ENCODE data around the gene LBX1.
"Not testable (repeated sequence)": the region's sequence is repeated elsewhere in the genome, so short reads cannot be mapped to it uniquely, and the experiment has no call there.

Gene LBX1

DNA sequence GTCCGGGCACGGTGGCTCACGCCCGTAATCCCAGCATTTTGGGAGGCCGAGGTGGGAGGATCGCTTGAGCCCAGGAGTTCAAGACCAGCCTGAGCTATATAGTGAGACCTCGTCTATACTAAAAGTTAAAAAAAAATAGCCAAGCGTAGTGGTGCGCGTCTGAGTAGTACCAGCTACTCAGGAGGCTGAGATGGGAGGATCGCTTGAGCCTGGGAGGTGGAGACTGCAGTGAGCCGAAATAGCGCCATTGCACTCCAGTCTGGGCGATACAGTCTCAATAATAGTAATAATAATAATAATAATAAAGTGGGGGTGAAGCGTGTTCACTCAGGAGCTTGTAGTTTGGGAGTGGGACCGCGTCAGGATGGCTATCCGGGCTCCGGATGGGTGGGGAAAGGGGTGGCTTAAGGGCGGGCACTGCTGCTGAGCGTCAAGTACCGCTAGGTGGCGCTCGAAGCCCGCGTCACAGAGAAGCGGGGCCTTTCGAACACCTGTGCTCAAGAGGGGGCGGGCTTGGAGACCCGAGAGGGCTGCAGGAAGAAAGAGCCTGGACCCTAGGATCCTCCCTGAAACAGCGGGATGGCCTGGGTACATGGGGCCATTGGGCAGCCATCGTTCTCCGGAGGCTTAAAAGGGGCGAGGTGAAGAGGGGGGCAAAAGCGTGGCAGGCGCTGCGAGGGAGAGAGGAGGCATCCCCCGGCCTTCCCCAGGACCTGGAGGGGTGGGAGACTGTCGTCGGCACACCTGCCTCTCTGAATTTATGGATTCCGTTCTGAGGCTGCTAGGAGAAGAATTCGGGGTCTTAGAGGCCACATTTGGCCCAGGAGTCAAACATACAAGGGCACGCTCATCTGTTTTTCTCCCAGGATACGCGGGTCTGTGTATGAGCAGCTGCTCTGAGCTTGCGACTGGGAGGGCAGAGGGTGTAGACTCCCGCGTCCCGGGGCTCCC lies 14.5 kb downstream of the LBX1 start:
- in situ Hi-C loops (cut with MboI; ENCODE audit: low sequenced_read_pairs): no loop called here

DNA sequence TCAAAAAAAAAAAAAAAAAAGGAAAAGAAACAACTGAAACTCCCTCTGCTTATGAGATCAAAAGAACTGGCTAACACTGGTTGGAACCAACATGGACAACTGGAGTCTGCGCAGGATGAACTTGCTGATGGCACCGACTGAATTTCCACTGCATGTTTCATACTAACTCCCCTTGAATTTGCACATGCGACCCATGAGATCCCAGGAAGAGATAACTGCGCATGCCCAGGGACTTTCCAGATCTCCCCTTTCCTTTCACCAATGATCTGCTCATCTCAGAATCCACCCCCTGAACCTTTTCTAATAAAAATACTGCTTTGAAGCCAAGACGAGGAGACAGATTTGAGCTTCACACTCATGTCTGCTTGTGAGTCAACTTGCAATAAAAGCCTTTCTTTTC lies 20.7 kb downstream of the LBX1 start:
- in situ Hi-C loops (cut with MboI; ENCODE audit: low sequenced_read_pairs): no loop called here

- in situ Hi-C loops (cut with MboI; ENCODE audit: low sequenced_read_pairs): no loop called here
Measured at GRCh38 chr10:101207026-101207425, 22.2 kb downstream of the LBX1 start.

GRCh38 chr10:101202667-101203066 lies 26.6 kb downstream of the LBX1 start:
- in situ Hi-C loops (cut with MboI; ENCODE audit: low sequenced_read_pairs): not testable (repeated sequence)

- in situ Hi-C loops (cut with MboI; ENCODE audit: low sequenced_read_pairs): not testable (repeated sequence)
Measured at GRCh38 chr10:101198326-101198977, 30.8 kb downstream of the LBX1 start.

DNA sequence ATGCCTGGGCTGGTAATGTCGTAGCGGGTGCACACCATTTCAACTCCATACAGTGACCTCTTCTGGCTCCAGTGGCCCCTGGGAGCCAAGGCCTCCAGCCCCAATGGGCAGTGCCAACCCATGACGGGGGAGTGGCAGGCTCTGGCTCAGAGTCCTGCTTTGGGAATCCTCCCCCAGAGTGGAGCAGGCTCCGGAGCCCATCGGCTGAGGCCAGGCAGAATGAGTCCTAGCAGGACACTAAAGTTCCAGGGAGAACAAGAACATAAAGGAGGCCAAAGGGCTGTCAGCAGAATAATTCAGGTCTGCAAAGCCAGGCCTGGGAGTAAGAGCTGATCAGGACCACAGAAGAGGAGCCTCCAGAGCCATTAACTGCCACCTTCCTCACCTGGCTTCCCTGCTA lies 33.3 kb downstream of the LBX1 start:
- in situ Hi-C loops (cut with MboI; ENCODE audit: low sequenced_read_pairs): no loop called here

DNA sequence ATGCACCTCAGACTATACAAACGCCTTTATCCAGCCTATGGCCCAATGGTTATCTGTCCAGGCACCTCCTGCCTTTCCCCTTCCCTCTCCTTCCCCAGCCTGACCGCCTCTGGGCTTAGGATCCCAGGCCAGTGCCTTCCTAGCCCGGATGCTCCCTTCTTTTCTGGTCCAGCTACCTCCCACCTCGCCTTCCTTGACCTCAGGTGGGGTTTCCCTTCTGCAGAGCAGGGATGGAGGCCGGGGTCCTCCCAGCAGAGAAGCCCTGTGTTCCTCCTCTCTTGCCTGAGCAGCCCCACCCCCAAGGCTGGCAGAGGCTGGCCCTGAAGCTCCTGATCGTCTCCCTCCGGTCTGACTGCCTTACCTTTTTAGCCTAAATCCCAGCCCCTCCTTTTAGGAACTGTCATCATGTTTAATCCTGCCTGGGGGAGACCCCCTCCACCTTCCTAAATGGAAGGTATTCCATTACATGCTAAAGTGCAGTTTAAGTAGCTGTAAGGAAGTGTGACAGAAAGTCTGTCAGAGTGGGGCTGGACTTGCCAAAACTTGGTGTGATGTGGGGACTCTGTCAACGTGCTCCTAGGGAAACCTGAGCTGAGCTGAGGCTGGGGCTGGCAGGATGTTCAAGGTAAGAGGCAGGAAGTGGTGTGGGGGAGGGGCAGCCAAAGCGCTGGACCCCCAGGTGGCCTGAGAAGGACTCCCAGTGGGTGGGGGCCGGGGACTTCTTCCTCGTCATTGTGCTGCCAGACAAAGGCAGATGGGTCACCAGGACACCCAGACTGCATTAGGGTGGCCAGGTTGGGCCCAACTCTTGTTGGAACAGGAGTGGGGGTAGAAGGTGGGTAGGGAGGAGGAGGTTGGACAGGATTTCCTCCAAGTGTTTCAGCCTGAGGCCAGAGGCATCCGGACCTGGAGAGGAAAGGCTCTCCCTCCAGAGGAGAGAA lies 39.5 kb downstream of the LBX1 start:
- in situ Hi-C loops (cut with MboI; ENCODE audit: low sequenced_read_pairs): no loop called here

DNA sequence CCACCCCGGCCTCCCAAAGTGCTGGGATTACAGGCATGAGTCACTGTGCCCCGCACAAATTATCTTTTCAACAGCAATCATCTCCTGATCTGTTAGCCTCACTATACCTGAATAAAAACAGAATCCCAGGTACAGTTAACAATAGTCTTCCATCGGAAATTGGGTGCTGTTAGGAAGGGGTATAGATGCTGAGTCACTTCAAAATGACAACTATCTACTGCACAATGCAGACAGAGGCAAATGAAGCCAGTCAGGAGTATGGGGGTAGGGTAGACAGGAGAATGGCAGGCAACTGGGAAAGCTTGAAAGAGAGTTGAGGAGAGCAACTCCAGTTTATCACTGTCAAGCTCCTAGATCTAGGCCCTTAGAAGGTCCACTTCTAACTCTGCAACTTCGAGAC lies 40.3 kb downstream of the LBX1 start:
- in situ Hi-C loops (cut with MboI; ENCODE audit: low sequenced_read_pairs): no loop called here

DNA sequence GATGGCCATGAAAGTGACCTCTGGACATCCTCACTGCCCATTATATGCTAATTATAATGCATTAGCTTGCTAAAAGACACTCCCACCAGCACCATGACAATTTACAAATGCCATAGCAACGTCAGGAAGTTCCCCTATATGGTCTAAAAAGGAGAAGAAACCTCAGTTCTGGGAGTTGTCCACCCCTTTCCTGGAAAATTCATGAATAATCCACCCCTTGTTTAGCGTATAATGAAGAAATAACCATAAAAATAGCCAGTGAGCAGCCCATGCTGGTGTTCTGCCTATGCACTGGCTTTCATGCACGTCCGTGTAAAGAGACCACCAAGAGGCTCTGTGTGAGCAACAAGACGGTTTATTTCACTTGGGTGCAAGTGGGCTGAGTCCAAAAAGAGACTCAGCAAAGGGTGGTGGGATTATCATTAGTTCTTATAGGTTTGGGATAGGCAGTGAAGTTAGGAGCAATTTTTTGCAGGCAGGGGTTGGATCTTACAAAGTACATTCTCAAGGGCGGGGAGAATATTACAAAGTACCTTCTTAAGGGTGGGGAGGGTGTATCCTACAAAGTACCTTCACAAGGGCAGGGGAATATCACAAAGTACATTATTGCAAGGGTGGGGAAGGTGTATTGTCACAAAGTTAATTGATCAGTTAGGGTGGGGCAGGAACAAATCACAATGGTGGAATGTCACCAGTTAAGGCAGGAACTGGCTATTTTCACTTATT lies 45.6 kb downstream of the LBX1 start:
- in situ Hi-C loops (cut with MboI; ENCODE audit: low sequenced_read_pairs): no loop called here

DNA sequence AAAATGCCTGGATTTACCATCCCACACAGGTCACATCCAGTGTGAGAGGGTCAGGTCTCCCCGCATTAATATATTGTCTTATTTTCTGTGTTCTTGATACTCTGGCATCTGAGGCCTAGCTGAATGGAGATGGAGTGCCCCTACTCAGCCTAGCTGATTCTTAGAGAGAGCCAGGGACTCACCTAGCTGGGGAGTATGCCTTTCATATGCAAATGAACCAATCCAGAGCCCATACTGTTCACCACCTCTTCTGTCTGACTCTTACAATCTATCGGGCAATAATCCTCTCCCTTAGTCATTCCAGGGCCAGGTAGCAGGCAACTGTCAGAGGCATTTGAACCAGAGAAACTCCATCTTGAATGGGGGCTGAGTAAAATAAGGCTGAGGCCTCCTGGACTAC lies 46.3 kb downstream of the LBX1 start:
- in situ Hi-C loops (cut with MboI; ENCODE audit: low sequenced_read_pairs): no loop called here

Data from HL-60/S4 treated with retinoic acid at 250 ng/mL for 4 days and 3 days (cell line).